Glutamatergic neuron (in vitro differentiated cells): ENCODE results near the gene IKZF3. TPM values are rescaled to one million over a fixed set of nuclear protein-coding genes. Genes with fewer than 3 reads are reported as not detected.
"Not testable (repeated sequence)": the region's sequence is repeated elsewhere in the genome, so short reads cannot be mapped to it uniquely, and the experiment has no call there.

Source experiments
- DNase-seq: peaks from one replicate; pipeline ENCODE4 v3.0.0; 2022
- H3K27ac Mint-ChIP-seq: one replicate; pipeline ENCODE4 v1.8.0; 2020; ENCODE audit warnings: mild to moderate bottlenecking, mixed read lengths, inconsistent platforms; ENCODE audit not compliant: unreplicated experiment
- H3K27me3 Mint-ChIP-seq: one replicate; pipeline ENCODE4 v1.8.0; 2020; ENCODE audit warnings: mild to moderate bottlenecking, moderate library complexity, mixed read lengths, inconsistent platforms; ENCODE audit not compliant: unreplicated experiment
- H3K36me3 Mint-ChIP-seq: one replicate; pipeline ENCODE4 v1.8.0; 2020; ENCODE audit warnings: mild to moderate bottlenecking, mixed read lengths, inconsistent platforms; ENCODE audit not compliant: unreplicated experiment
- H3K4me1 Mint-ChIP-seq: one replicate; pipeline ENCODE4 v1.8.0; 2020; ENCODE audit warnings: mild to moderate bottlenecking, low read depth, mixed read lengths, inconsistent platforms; ENCODE audit not compliant: unreplicated experiment
- H3K4me3 Mint-ChIP-seq: one replicate; pipeline ENCODE4 v1.8.0; 2020; ENCODE audit warnings: mild to moderate bottlenecking, mixed read lengths, inconsistent platforms; ENCODE audit not compliant: unreplicated experiment
- H3K9me3 Mint-ChIP-seq: one replicate; pipeline ENCODE4 v1.8.0; 2020; ENCODE audit warnings: mild to moderate bottlenecking, moderate library complexity, mixed read lengths, inconsistent platforms; ENCODE audit not compliant: unreplicated experiment
- CTCF ChIP-seq: fragments of 200-600 bp; sonication (generic); IDR thresholded peaks from one replicate; pipeline ENCODE4 v1.5.0; 2021; ENCODE audit not compliant: partially characterized antibody, unreplicated experiment
- total RNA-seq: library from RNA; stranded (reverse); fragmentation: NEBNext Ultra II Directional; extraction: Animal tissue kit (Norgen Biotek cat#: 25700); gene quantifications from one replicate; pipeline ENCODE4 v1.2.1, GENCODE V29; 2021; ENCODE audit not compliant: unreplicated experiment

Gene IKZF3
- total RNA-seq, 1 donor from 2014 or later, result not detected

- Mint-ChIP-seq H3K27me3 (peaks cover 5% of the 10 kb centered on the region), H3K36me3 (no peaks in the 10 kb centered on the region), H3K27ac (no peak overlapping the region), H3K4me3 (no peak overlapping the region), H3K4me1 (no peaks in the 10 kb centered on the region), H3K9me3 (no peaks in the 10 kb centered on the region)
- no peak for TF ChIP-seq CTCF
- DNase-seq, result no peak
These were observed 35.1 kb upstream of the IKZF3 start for GRCh38 chr17:39899215-39899614.

GRCh38 chr17:39898088-39898487, 34.0 kb upstream of the IKZF3 start:
- H3K9me3 Mint-ChIP-seq, result no peaks in the 10 kb centered on the region
- H3K27me3 Mint-ChIP-seq, result peaks cover 5% of the 10 kb centered on the region
- H3K36me3 Mint-ChIP-seq, result no peaks in the 10 kb centered on the region
- no peak overlapping the region for H3K4me3 Mint-ChIP-seq
- DNase-seq, result no peak
- TF ChIP-seq CTCF, result no peak
- H3K4me1 Mint-ChIP-seq, result no peaks in the 10 kb centered on the region
- H3K27ac Mint-ChIP-seq, result no peak overlapping the region

- Mint-ChIP-seq H3K27ac (no peak overlapping the region), H3K27me3 (peaks cover 5% of the 10 kb centered on the region), H3K4me1 (no peaks in the 10 kb centered on the region), H3K36me3 (no peaks in the 10 kb centered on the region), H3K9me3 (no peaks in the 10 kb centered on the region), H3K4me3 (no peak overlapping the region)
- DNase-seq, result no peak
- no peak for TF ChIP-seq CTCF
These were observed 30.7 kb upstream of the IKZF3 start for GRCh38 chr17:39894681-39895376.

- Mint-ChIP-seq H3K36me3 (no peaks in the 10 kb centered on the region), H3K4me1 (no peaks in the 10 kb centered on the region), H3K27ac (no peak overlapping the region), H3K27me3 (peaks cover 2% of the 10 kb centered on the region), H3K9me3 (peaks cover 4% of the 10 kb centered on the region), H3K4me3 (no peak overlapping the region)
- DNase-seq, result no peak
- TF ChIP-seq CTCF, result no peak
These were observed 25.1 kb upstream of the IKZF3 start for GRCh38 chr17:39889200-39889599.

GRCh38 chr17:39887078-39887477, 23.0 kb upstream of the IKZF3 start:
- H3K4me1 Mint-ChIP-seq, result no peaks in the 10 kb centered on the region
- peaks cover 2% of the 10 kb centered on the region for H3K27me3 Mint-ChIP-seq
- TF ChIP-seq CTCF, result no peak

GRCh38 chr17:39886102-39886501, 22.0 kb upstream of the IKZF3 start:
- not testable (repeated sequence) for H3K4me1 Mint-ChIP-seq, H3K27me3 Mint-ChIP-seq, H3K4me3 Mint-ChIP-seq, H3K9me3 Mint-ChIP-seq, H3K36me3 Mint-ChIP-seq, DNase-seq, H3K27ac Mint-ChIP-seq

More at GRCh38 chr17:39887078-39887477, 23.0 kb upstream of the IKZF3 start:
- Mint-ChIP-seq H3K27ac (no peak overlapping the region), H3K36me3 (no peaks in the 10 kb centered on the region), H3K4me3 (no peak overlapping the region), H3K9me3 (peaks cover 4% of the 10 kb centered on the region)
- no peak for DNase-seq
